HG03521 (cell line): ENCODE data around the gene HIP1R.

Source experiments
- ATAC-seq: cut with Tn5 transposase; IDR thresholded peaks from one replicate; pipeline ENCODE4 v1.9.1; 2021; ENCODE audit warnings: mild to moderate bottlenecking, moderate library complexity; ENCODE audit not compliant: unreplicated experiment

The HIP1R gene

GRCh38 chr12:122846622-122847515 is 11.6 kb downstream of the HIP1R start:
- no peak for ATAC-seq

GRCh38 chr12:122847516-122847836 is 12.2 kb downstream of the HIP1R start:
- ATAC-seq, result no peak

GRCh38 chr12:122847921-122848421 is 12.7 kb downstream of the HIP1R start:
- ATAC-seq, result no peak

DNA sequence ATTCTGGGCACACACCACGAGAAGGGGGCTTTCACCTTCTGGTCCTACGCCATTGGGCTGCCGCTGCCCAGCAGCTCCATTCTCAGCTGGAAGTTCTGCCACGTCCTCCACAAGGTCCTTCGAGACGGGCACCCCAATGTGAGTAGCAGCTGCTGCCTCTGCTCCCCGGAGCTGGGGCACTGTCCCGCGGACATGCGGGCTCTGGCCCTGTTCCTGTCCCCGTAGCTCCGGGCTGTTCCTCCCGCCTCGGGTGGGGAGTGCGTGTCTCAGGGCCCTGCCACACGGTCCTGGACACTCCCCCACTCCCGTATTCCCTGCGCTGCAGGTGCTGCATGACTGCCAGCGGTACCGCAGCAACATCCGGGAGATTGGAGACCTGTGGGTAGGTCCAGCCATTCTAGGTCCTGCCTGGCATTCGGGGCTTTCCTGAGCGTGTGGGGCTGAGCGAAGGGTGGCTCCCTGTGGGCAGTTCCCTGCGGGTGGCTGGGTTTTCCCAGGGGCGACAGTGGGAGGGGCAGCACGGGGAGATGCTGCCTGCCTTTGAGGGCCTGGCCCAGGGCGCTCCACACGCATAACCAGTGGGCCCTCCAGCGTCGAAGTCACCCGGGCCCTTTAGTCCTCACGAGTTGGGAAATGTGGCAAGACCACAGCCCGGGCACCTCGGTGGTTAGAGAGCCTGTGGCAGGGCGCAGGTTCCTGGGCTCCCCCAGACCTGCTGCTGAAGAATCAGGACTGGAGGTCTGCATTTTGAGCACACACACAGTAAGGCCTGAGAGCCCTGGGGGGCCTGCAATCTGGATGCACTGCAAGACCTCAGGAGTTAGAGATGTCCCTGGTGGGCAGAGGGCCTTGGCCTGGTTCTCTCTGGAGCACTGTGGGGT is 13.5 kb downstream of the HIP1R start:
- ATAC-seq, result no peak

- ATAC-seq, result no peak
These were observed 14.2 kb downstream of the HIP1R start for GRCh38 chr12:122849352-122850047.

GRCh38 chr12:122850048-122850445 is 14.8 kb downstream of the HIP1R start:
- ATAC-seq, result no peak

DNA sequence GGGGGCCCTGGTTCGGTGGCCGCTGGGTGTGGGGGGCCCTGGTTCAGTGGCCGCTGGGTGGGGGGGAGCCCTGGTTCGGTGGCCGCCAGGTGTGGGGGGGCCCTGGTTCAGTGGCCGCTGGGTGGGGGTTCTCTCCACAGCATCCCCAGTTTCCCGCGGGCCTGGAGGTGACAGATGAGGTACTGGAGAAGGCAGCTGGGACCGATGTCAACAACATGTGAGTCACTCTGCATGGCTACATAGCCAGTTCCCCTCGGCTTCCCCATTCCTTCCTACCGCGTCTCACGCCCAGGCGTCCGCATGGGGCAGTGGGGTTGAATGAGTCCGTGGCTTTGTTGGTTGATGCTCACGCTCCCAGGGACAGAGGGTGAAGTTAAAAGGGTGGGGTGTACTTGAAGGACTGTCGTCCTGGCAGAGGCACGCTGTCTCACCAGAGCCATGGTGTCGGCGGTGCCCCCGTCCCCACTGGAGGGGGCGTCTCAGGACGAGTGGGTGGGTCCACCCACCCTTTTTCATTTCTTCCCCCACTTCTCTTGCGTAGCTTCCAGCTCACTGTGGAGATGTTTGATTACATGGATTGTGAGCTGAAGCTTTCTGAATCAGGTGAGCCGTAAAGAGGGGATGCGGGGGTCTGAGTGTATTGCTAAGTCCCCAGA is 15.6 kb downstream of the HIP1R start:
- ATAC-seq, result no peak

DNA sequence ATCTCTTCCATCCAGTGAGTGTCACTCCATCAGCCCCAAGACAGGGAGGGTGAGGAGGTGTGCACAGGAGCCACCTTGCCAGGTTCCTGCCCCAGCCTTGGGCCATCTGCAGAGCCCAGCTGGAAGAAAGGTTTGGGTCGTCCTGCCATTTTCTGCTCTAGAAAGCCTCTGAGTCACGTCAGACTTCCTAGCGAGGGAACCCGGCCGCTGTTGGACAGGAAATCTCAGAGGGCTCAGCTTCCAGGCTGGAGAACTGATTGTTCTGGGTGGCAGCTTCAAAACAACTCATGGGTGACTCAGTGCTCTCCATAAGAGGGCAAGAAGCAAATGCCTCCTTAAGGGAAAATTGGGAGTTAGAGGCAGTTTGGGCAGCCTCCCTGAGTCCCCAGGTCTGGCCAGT is 16.6 kb downstream of the HIP1R start:
- no peak for ATAC-seq

DNA sequence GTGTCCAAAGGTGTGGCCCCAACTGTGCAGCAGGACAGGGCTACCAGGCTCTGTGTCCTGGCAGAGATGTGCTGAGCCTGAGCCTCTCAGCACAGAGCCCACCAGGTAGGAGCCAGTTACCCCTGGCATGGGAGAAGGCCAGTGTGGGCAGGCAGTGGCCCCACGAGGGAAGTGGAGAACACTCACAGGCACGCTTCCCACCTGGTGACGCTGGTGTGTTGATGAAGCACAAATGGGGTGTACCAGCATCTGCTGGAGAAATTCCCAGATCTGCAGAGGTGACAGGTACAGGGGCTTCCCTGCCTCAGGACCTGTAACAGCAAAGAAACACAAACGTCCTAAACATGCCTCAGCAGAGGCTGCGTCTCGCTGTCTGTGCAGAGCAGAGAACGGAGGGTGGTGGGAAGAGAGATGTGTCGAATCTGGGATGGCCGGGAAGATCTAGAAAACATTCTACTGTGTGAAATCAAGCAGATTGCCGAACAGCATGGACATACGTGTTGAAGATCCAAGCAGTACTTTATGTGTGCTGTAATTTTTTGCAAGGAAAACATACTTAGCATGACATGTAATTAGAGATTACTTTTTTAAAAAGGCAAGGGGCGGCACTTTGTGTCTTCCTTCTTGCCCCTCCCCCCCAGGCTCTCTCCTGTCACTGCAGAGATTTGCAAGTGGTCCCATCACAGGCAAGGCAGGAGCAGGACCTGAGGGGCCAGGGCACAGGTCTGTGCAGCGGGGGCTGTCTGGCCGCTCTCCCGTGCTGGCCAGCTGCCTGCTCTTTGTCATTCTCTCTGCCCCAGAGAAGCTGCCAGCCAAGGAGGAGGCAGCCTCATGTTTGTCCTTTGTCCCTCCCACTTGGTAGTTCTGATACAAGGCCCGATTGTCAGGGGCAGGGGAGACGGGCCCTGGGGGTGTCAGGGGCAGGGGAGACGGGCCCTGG is 17.3 kb downstream of the HIP1R start:
- no peak for ATAC-seq

GRCh38 chr12:122853582-122854245 is 18.5 kb downstream of the HIP1R start:
- no peak for ATAC-seq

GRCh38 chr12:122854554-122854953 is 19.3 kb downstream of the HIP1R start:
- no peak for ATAC-seq

DNA sequence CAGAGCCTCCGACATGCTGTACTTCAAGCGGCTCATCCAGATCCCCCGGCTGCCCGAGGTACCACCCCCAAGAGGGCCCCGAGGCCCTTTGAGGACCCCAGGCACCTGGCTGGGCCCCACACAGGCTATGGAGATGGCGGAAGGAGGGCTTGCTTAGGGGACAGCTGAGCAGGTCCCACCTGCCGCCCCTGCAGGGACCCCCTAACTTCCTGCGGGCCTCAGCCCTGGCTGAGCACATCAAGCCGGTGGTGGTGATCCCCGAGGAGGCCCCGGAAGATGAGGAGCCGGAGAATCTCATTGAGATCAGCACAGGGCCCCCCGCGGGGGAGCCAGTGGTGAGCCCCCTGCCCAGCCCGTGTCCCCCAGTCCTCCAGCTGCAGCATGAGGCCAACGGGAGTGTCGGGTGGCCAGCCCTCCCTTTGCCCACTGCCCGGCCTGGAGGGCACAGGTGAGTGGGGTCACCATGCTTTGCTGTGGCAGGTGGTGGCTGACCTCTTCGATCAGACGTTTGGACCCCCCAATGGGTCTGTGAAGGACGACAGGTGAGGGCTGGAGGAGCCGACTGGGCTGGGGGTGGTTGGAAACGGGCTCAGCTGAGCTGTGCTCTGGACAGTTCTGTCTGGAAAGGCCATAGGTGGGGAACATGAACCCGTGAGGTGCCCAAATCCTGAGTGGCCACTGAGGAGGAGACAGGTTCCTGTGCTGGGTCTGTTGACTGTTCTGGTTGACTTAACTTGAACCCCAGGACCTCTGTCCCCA is 20.0 kb downstream of the HIP1R start:
- ATAC-seq, result no peak

DNA sequence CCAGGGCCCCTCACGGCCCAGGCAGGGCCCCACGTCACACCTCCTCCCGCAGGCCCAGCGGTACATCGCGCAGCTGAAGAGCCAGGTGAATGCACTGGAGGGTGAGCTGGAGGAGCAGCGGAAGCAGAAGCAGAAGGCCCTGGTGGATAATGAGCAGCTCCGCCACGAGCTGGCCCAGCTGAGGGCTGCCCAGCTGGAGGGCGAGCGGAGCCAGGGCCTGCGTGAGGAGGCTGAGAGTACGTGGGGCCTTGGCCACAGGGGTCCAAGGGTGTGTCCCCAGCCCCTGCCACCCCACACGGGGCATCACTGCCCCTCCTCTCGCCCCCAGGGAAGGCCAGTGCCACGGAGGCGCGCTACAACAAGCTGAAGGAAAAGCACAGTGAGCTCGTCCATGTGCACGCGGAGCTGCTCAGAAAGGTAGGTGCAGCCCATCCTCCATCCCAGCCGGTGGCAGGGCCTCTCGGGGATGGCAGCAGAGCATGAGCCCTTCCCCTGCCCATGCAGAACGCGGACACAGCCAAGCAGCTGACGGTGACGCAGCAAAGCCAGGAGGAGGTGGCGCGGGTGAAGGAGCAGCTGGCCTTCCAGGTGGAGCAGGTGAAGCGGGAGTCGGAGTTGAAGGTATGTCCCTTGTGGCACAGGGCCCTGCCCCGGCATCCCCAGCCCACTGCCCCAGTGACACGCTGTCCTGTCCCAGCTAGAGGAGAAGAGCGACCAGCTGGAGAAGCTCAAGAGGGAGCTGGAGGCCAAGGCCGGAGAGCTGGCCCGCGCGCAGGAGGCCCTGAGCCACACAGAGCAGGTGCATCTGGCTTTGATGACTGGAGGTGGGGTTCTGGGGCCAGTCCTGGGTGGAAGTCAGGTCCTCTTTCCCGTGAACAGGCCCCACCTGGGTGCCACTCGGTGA is 20.9 kb downstream of the HIP1R start:
- ATAC-seq, result no peak

DNA sequence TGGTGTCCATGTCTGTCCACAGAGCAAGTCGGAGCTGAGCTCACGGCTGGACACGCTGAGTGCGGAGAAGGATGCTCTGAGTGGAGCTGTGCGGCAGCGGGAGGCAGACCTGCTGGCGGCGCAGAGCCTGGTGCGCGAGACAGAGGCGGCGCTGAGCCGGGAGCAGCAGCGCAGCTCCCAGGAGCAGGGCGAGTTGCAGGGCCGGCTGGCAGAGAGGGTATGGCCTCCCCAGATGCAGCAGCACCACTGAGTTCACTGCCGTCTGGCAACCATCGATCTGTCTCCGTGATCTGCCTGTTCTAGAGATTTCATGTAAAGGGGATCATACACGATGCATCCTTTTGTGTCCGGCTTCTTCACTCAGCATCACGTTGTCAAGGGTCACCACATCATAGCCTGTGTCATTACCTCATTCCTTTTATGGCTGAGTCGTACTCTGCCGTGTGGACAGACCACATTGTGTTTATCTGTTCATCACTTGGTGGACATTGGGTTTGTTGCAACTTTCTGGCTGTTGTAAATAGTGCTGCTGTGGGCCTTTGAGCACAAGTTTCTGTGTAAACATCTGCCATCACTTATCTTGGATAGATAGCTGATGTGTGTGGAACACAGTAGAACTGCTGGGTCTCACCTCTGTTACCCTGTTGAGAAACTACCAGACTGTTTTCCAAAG is 21.9 kb downstream of the HIP1R start:
- ATAC-seq, result no peak

DNA sequence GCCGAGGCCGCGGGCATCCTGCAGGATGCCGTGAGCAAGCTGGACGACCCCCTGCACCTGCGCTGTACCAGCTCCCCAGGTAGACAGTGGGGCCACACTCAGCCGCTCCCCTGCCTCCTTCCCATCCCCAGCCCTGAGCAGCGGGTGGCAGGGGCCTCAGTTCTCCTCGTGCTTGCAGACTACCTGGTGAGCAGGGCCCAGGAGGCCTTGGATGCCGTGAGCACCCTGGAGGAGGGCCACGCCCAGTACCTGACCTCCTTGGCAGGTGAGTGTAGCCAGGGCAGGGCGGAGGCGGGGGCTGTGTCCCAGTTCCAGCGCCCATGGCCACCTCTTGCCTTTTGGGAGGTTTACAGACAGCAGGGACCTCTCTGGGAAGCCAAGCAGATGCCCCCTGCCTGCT is 22.9 kb downstream of the HIP1R start:
- no peak for ATAC-seq

DNA sequence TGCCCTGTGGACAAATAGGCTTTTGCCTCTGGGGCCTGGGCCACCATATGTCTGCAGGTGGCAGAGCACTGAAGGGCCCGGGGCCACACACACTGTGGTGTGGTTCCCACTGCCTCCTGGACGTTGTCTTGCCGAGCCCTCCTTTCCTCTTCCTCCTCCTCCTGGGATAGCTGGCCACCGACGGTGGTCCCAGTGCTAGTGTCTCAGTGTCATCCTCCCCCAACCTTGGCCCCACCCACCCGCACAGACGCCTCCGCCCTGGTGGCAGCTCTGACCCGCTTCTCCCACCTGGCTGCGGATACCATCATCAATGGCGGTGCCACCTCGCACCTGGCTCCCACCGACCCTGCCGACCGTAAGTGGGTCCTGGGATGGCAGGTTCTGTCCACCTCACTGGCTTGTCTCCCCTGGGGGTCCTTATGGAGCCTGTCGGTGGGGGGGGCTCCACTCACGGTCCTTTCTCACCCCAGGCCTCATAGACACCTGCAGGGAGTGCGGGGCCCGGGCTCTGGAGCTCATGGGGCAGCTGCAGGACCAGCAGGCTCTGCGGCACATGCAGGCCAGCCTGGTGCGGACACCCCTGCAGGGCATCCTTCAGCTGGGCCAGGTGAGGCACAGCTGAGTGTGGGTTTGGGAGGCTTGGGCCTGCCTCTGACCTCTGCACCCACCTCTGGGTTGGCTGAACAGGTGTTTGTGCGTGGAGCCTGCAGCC is 23.5 kb downstream of the HIP1R start:
- no peak for ATAC-seq
